K562 (cell line): ENCODE results near the gene FAM240A. TPM values are rescaled to one million over a fixed set of nuclear protein-coding genes. Genes with fewer than 3 reads are reported as not detected.

Experiments
- ATAC-seq: fragments of 200-7000 bp; cut with Tn5 transposase; 3 replicates; pipeline ENCODE4 v1.9.1; 2020; ENCODE audit warnings: moderate library complexity
- BruUV-seq: library from RNA; stranded (reverse); fragments of 400-500 nt; replicated peaks from 2 replicates; lab custom pipeline; 2021; lab: Mats Ljungman, UMichigan
- CTCF ChIA-PET: fragments of 300-600 bp; formaldehyde crosslinking; extraction: SDS; loops from one replicate; lab custom pipeline; 2021; ENCODE audit warnings: low intra/inter-chr PET ratio; lab: Yijun Ruan, JAX
- POLR2A ChIA-PET: fragments of 300-600, 350-650 bp; sonication (Branson Sonifier 250); formaldehyde crosslinking; extraction: SDS; loops from one replicate; lab custom pipeline; 2021; ENCODE audit warnings: antibody characterized with exemption, inconsistent platforms; lab: Yijun Ruan, JAX
- DNase-seq, 4 experiments: peaks; one replicate each; pipeline versions ENCODE4 v3.0.0 to v3.0.0-alpha.2; 2011 to 2018; ENCODE audit warnings: low spot score in 3 of 4, mixed read lengths in 3 of 4; ENCODE audit errors: extremely low read depth in 1 of 4
- FAIRE-seq: peaks from 2 replicates; lab custom pipeline; 2011; peaks lifted over from hg19 to GRCh38; lab: Jason Lieb, UNC
- H2AFZ ChIP-seq: 2 replicates; pipeline ENCODE4 v1.6.0; 2011; ENCODE audit warnings: low read depth, low read length, control low read depth, inconsistent platforms
- H3K27ac ChIP-seq: fragments of 200-600 bp; 3 replicates; pipeline ENCODE4 v1.8.0; 2011; ENCODE audit warnings: low read depth, mild to moderate bottlenecking, control low read depth, inconsistent platforms, low read length, moderate library complexity, mixed read lengths; ENCODE audit errors: extremely low read depth
- H3K27me3 ChIP-seq, 2 experiments: fragments of 300-600 bp in 1 of 2; 2 replicates in 1 of 2; 3 replicates in 1 of 2; pipeline versions ENCODE4 v1.6.0 to v1.8.0; 2011; ENCODE audit warnings: inconsistent platforms in 2 of 2, low read length in 2 of 2, mild to moderate bottlenecking in 1 of 2, mixed read lengths in 1 of 2, moderate library complexity in 1 of 2; ENCODE audit not compliant: control insufficient read depth in 2 of 2, insufficient read depth in 2 of 2
- H3K36me3 ChIP-seq: fragments of 300-600 bp; 3 replicates; pipeline ENCODE4 v1.8.0; 2011; ENCODE audit warnings: mild to moderate bottlenecking, low read length, inconsistent platforms; ENCODE audit not compliant: control insufficient read depth, insufficient read depth
- H3K4me1 ChIP-seq, 2 experiments: fragments of 200-600 bp in 1 of 2; replicated peaks in 1 of 2; 2 replicates in 1 of 2; 3 replicates in 1 of 2; pipeline versions ENCODE4 v1.5.1 to v1.8.0; 2011; ENCODE audit warnings: inconsistent platforms in 2 of 2, low read length in 2 of 2, mild to moderate bottlenecking in 1 of 2, mixed read lengths in 1 of 2, moderate library complexity in 1 of 2; ENCODE audit not compliant: control insufficient read depth in 2 of 2, insufficient read depth in 2 of 2
- H3K4me2 ChIP-seq: 2 replicates; pipeline ENCODE4 v1.6.1; 2011; ENCODE audit warnings: low read length, control low read depth, inconsistent platforms, mixed read lengths; ENCODE audit not compliant: insufficient read depth
- H3K4me3 ChIP-seq: fragments of 200-600 bp; sonication (generic), shearing (Covaris generic); 2 replicates; pipeline ENCODE4 v1.5.1; 2016; ENCODE audit warnings: control low read depth, inconsistent platforms
- H3K79me2 ChIP-seq: fragments of 200-600 bp; 3 replicates; pipeline ENCODE4 v1.8.0; 2011; ENCODE audit warnings: low read length, inconsistent platforms; ENCODE audit not compliant: control insufficient read depth, insufficient read depth
- H3K9ac ChIP-seq, 2 experiments: 2 replicates each; pipeline versions ENCODE4 v1.6.0 to v1.6.1; 2011; ENCODE audit warnings: low read depth in 2 of 2, low read length in 2 of 2, control low read depth in 1 of 2, inconsistent platforms in 1 of 2, mild to moderate bottlenecking in 1 of 2, mixed read lengths in 1 of 2; ENCODE audit not compliant: insufficient read depth in 1 of 2
- H3K9me1 ChIP-seq: one replicate; pipeline ENCODE4 v1.6.0; 2011; ENCODE audit warnings: inconsistent platforms, mild to moderate bottlenecking, low read length, moderate library complexity; ENCODE audit not compliant: control insufficient read depth, insufficient read depth
- H3K9me3 ChIP-seq: replicated peaks from 2 replicates; pipeline ENCODE4 v1.5.1; 2011; ENCODE audit warnings: low read depth, low read length, inconsistent platforms; ENCODE audit not compliant: control insufficient read depth, insufficient read depth
- H4K20me1 ChIP-seq: replicated peaks from 2 replicates; pipeline ENCODE4 v1.6.1; 2011; ENCODE audit warnings: low read length, inconsistent platforms, mixed read lengths; ENCODE audit not compliant: control insufficient read depth, insufficient read depth
- CHD1 ChIP-seq: fragments of 200-600 bp; sonication (generic); IDR thresholded peaks from one replicate; pipeline ENCODE4 v1.6.1; 2012; ENCODE audit warnings: mild to moderate bottlenecking, moderate library complexity, low read length, inconsistent platforms
- EZH2 ChIP-seq: IDR thresholded peaks from 2 replicates; pipeline ENCODE4 v1.6.1; 2012; ENCODE audit warnings: low read depth, mild to moderate bottlenecking, inconsistent platforms, low read length, borderline replicate concordance
- PRDM10 ChIP-seq: fragments of 450-650 bp; IDR thresholded peaks from 2 replicates; pipeline ENCODE4 v1.6.1; 2018; ENCODE audit not compliant: partially characterized antibody
- ZNF583 ChIP-seq: fragments of 250-450 bp; sonication (Bioruptor Pico); IDR thresholded peaks from 2 replicates; pipeline ENCODE4 v1.4.0; 2020
- ZNF717 ChIP-seq: fragments of 250-450 bp; sonication (Bioruptor Pico); IDR thresholded peaks from 2 replicates; pipeline ENCODE4 v1.5.0; 2021
- WGBS: fragments of 100-300 bp; shearing (Covaris generic); methylation state at CpG from one replicate; pipeline ENCODE4 v1.1.6; 2016; ENCODE audit warnings: low coverage, mixed read lengths; ENCODE audit not compliant: insufficient coverage; ENCODE audit errors: missing lambda C conversion rate; 5-methylcytosine and 5-hydroxymethylcytosine counted together
- in situ Hi-C: fragments of 300-500 bp; cut with MboI; formaldehyde crosslinking; loops from 4 replicates; pipeline ENCODE4 v1.15.0; 2018; ENCODE audit warnings: inconsistent platforms, mixed read lengths
- intact Hi-C: fragments of 100-400 bp; cut with micrococcal nuclease; formaldehyde crosslinking; loops from 2 replicates; pipeline ENCODE4 v1.14.2; 2022
- polyA plus RNA-seq, 8 experiments: library from polyadenylated mRNA; depleted of rRNA in 4 of 8; stranded (reverse) in 5 of 8; unstranded in 3 of 8; fragments of >200 nt; fragmentation: Nextera tagmentation in 2 of 8; fragmentation: Illumina TruSeq in 1 of 8; extraction: Ambion mirVana in 2 of 8; extraction: Trizol in 1 of 8; gene quantifications; 2 replicates each; pipeline versions ENCODE4 v1.2.1 to v1.2.3, GENCODE V29; 2011 to 2014; ENCODE audit warnings: inconsistent platforms in 1 of 8, missing spikeins in 1 of 8
- total RNA-seq, 7 experiments: library from RNA; depleted of rRNA in 6 of 7; stranded (reverse); fragments of >200 nt in 6 of 7; fragmentation: Illumina TruSeq in 2 of 7; extraction: Trizol in 2 of 7; gene quantifications; 2 replicates each; pipeline versions ENCODE4 v1.2.1 to v1.2.3, GENCODE V29; 2011 to 2021; ENCODE audit warnings: low replicate concordance in 1 of 7
- TF ChIP-seq, protein P1 (sequence below): sonication (generic); formaldehyde crosslinking; IDR thresholded peaks from 2 replicates; pipeline ENCODE4 v1.8.0; 2022; ENCODE audit warnings: missing genetic modification reagents, mild to moderate bottlenecking, moderate library complexity, borderline replicate concordance
- TF ChIP-seq, protein P2 (sequence below): fragments of 250-450 bp; sonication (Bioruptor Pico); IDR thresholded peaks from 2 replicates; pipeline ENCODE4 v1.5.0; 2020; ENCODE audit warnings: mild to moderate bottlenecking, borderline replicate concordance
- TF ChIP-seq, protein P3 (sequence below): sonication (generic); formaldehyde crosslinking; IDR thresholded peaks from 2 replicates; pipeline ENCODE4 v1.8.1; 2022; ENCODE audit warnings: missing genetic modification reagents

The FAM240A gene
- total and polyA plus RNA-seq, 9 of the 15 experiments (the other 6 are each of a cell fraction or from before 2014, with no cell fraction given) = not detected

GRCh38 chr3:46626039-46626438, 13.7 kb downstream of the FAM240A start:
- no peak for FAIRE-seq
- no peak for ATAC-seq
- Histone ChIP-seq H3K4me1 (peaks cover 4 to 8% of the 10 kb centered on the region in 2 experiments; a peak in 3 of 5 replicates), H3K9me1 (no peaks in the 10 kb centered on the region), H3K4me3 (no peak overlapping the region), H3K27ac (no peak overlapping the region), H3K9ac (no peak overlapping the region), H3K36me3 (no peaks in the 10 kb centered on the region), H3K79me2 (no peaks in the 10 kb centered on the region), H3K27me3 (peaks cover 10 to 20% of the 10 kb centered on the region in 2 experiments; a peak in 4 of 5 replicates), H3K4me2 (no peak overlapping the region), H4K20me1 (no peaks in the 10 kb centered on the region), H3K9me3 (no peaks in the 10 kb centered on the region), H2AFZ (no peak overlapping the region)
- no TSS peak for BruUV-seq
- intact Hi-C loops (no loop called here), in situ Hi-C loops (no loop called here)
- no peak for DNase-seq
- ChIA-PET POLR2A (interaction anchor here (1.3 kb wide), 1 partner anchor 22 kb away, joined by 4 read pairs; no protein-coding TSS in a partner anchor), CTCF (no interaction called here)
- WGBS = under 1% methylated on average over 4 of the region's 4 CpGs
- TF ChIP-seq PRDM10 (no peak), EZH2 (no peak), CHD1 (no peak), ZNF583 (CRISPR knock-in tag) (no peak), ZNF717 (CRISPR knock-in tag) (no peak)
- TF ChIP-seq, protein P1, sequence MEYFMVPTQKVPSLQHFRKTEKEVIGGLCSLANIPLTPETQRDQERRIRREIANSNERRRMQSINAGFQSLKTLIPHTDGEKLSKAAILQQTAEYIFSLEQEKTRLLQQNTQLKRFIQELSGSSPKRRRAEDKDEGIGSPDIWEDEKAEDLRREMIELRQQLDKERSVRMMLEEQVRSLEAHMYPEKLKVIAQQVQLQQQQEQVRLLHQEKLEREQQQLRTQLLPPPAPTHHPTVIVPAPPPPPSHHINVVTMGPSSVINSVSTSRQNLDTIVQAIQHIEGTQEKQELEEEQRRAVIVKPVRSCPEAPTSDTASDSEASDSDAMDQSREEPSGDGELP = no peak
- TF ChIP-seq, protein P2, sequence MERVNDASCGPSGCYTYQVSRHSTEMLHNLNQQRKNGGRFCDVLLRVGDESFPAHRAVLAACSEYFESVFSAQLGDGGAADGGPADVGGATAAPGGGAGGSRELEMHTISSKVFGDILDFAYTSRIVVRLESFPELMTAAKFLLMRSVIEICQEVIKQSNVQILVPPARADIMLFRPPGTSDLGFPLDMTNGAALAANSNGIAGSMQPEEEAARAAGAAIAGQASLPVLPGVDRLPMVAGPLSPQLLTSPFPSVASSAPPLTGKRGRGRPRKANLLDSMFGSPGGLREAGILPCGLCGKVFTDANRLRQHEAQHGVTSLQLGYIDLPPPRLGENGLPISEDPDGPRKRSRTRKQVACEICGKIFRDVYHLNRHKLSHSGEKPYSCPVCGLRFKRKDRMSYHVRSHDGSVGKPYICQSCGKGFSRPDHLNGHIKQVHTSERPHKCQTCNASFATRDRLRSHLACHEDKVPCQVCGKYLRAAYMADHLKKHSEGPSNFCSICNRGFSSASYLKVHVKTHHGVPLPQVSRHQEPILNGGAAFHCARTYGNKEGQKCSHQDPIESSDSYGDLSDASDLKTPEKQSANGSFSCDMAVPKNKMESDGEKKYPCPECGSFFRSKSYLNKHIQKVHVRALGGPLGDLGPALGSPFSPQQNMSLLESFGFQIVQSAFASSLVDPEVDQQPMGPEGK (CRISPR knock-in tag) = no peak
- TF ChIP-seq, protein P3, sequence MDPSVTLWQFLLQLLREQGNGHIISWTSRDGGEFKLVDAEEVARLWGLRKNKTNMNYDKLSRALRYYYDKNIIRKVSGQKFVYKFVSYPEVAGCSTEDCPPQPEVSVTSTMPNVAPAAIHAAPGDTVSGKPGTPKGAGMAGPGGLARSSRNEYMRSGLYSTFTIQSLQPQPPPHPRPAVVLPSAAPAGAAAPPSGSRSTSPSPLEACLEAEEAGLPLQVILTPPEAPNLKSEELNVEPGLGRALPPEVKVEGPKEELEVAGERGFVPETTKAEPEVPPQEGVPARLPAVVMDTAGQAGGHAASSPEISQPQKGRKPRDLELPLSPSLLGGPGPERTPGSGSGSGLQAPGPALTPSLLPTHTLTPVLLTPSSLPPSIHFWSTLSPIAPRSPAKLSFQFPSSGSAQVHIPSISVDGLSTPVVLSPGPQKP (CRISPR knock-in tag) = no peak
